ENCODE measurements around the gene TOPBP1.

The TOPBP1 gene

GRCh38 chr3:133633439-133633838, 28.3 kb downstream of the TOPBP1 start:
- no peak overlapping the region for H3K27ac ChIP-seq
- H3K4me3 ChIP-seq, result no peak overlapping the region
- H3K36me3 ChIP-seq (ENCODE audit: insufficient read depth, low read length), result peaks cover 91% of the 10 kb centered on the region
- no peak for TF ChIP-seq FOXP2 (optimal IDR thresholded peaks at IDR 0.05; ENCODE audit: control extremely low read depth, extremely low read length, insufficient read depth)
- TF ChIP-seq POLR2AphosphoS5 (IDR thresholded peaks at IDR 0.05; ENCODE audit: borderline replicate concordance, low read depth, low read length), result no peak
- no peak for TF ChIP-seq EZH2 (IDR thresholded peaks at IDR 0.05)
- H3K9me3 ChIP-seq (ENCODE audit: low read depth, low read length), result no peaks in the 10 kb centered on the region
- no peak overlapping the region for H3K9ac ChIP-seq (ENCODE audit: insufficient read length)
- no peak for DNase-seq (ENCODE audit: low read depth, low spot score)

DNA sequence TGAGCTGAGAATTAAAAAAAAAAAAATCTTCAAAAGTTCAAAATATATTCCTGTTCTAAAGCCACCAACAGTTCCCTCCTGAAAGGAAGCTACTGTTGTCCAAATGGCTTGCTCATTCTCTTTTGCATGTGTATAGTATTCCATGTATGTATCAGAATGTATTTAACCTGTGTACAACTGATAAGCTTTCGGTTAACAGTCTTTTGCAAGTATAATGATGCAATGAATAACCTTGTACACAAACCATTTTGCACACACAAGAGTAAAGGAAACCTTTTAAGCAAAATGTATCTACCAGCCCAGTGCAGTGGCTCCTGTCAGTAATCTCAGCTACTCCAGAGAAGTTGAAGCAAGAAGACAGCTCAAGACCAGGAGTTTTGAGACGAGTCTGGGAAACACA, 32.6 kb downstream of the TOPBP1 start:
- Histone ChIP-seq H3K4me3 (no peak overlapping the region), H3K36me3 (ENCODE audit: insufficient read depth, low read length) (peaks cover 92% of the 10 kb centered on the region), H3K9ac (ENCODE audit: insufficient read length) (no peak overlapping the region), H3K27ac (0 out of 2 replicates have a peak overlapping the region, but pooled peaks have one; percentile 1), H3K9me3 (ENCODE audit: low read depth, low read length) (no peaks in the 10 kb centered on the region)
- no peak for TF ChIP-seq FOXP2 (optimal IDR thresholded peaks at IDR 0.05; ENCODE audit: control extremely low read depth, extremely low read length, insufficient read depth)
- no peak for TF ChIP-seq EZH2 (IDR thresholded peaks at IDR 0.05)
- no peak for TF ChIP-seq POLR2AphosphoS5 (IDR thresholded peaks at IDR 0.05; ENCODE audit: borderline replicate concordance, low read depth, low read length)
- DNase-seq (ENCODE audit: low read depth, low spot score), result no peak

- H3K4me3 ChIP-seq, result no peak overlapping the region
- no peak overlapping the region for H3K9ac ChIP-seq (ENCODE audit: insufficient read length)
- H3K36me3 ChIP-seq (ENCODE audit: insufficient read depth, low read length), result peaks cover 92% of the 10 kb centered on the region
- H3K27ac ChIP-seq, result no peak overlapping the region
- H3K9me3 ChIP-seq (ENCODE audit: low read depth, low read length), result no peaks in the 10 kb centered on the region
- DNase-seq (ENCODE audit: low read depth, low spot score), result no peak
- no peak for TF ChIP-seq POLR2AphosphoS5 (IDR thresholded peaks at IDR 0.05; ENCODE audit: borderline replicate concordance, low read depth, low read length)
- TF ChIP-seq EZH2 (IDR thresholded peaks at IDR 0.05), result no peak
- TF ChIP-seq FOXP2 (optimal IDR thresholded peaks at IDR 0.05; ENCODE audit: control extremely low read depth, extremely low read length, insufficient read depth), result no peak
Measured at GRCh38 chr3:133627789-133628188, 34.0 kb downstream of the TOPBP1 start.

DNA sequence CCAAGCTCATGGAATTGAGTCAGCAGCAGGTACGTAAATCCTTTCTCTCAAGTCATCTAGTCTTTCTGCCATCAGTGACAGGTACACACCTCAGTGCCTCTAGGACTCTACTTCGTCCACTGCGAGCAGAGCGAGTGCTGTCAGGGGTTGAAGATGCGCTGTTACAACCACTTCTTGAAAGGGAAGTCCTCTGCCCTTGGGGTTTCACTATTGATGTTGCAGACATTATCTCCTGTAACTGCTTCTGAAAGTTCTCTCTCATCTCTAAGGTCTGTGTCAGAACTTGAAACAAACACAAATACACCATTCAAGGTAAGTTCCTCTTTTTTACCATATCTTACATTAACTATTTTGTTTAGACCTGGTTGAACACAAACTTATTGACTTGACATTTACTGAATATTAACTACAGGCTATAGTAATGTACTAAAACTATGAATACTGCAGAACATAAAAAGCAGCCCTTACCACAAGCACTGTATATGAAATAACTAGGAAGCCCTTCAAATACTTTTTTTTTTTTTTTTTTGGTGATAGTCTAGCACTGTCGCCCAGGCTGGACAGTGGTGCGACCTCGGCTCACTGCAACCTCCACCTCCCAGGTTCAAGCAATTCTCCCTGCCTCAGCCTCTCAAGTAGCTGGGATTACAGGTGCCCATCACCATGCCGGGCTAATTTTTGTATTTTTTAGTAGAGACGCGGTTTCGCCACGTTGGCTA, 41.5 kb downstream of the TOPBP1 start:
- TF ChIP-seq FOXP2 (optimal IDR thresholded peaks at IDR 0.05; ENCODE audit: control extremely low read depth, extremely low read length, insufficient read depth), result no peak
- no peak for TF ChIP-seq EZH2 (IDR thresholded peaks at IDR 0.05)
- TF ChIP-seq POLR2AphosphoS5 (IDR thresholded peaks at IDR 0.05; ENCODE audit: borderline replicate concordance, low read depth, low read length), result no peak
- H3K4me3 ChIP-seq, result no peak overlapping the region
- peaks cover 90% of the 10 kb centered on the region for H3K36me3 ChIP-seq (ENCODE audit: insufficient read depth, low read length)
- H3K9me3 ChIP-seq (ENCODE audit: low read depth, low read length), result no peaks in the 10 kb centered on the region
- no peak overlapping the region for H3K27ac ChIP-seq
- no peak overlapping the region for H3K9ac ChIP-seq (ENCODE audit: insufficient read length)
- no peak for DNase-seq (ENCODE audit: low read depth, low spot score)

DNA sequence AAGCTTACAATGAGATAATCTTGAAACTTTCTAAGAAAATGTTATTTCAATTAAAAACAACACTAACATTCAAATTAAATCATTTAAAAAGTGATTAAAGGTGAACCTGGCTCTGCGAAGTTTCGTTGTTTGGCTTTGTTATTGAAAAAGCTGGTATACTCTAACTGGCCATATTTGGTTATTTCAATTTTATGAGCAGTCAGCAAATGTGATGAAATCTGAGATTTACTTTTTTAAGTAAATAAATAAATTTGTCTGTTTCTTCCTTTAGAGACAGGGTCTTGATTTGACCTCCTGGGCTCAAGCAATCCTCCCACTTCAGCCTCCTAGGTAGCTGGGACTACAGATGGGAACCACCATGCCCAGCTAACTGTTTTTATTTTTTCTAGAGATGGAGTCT, 50.2 kb downstream of the TOPBP1 start:
- Histone ChIP-seq H3K9ac (ENCODE audit: insufficient read length) (no peak overlapping the region), H3K4me3 (no peak overlapping the region), H3K27ac (no peak overlapping the region), H3K9me3 (ENCODE audit: low read depth, low read length) (no peaks in the 10 kb centered on the region), H3K36me3 (ENCODE audit: insufficient read depth, low read length) (peaks cover 85% of the 10 kb centered on the region)
- TF ChIP-seq EZH2 (IDR thresholded peaks at IDR 0.05) (no peak), POLR2AphosphoS5 (IDR thresholded peaks at IDR 0.05; ENCODE audit: borderline replicate concordance, low read depth, low read length) (no peak), FOXP2 (optimal IDR thresholded peaks at IDR 0.05; ENCODE audit: control extremely low read depth, extremely low read length, insufficient read depth) (no peak)
- no peak for DNase-seq (ENCODE audit: low read depth, low spot score)

DNA sequence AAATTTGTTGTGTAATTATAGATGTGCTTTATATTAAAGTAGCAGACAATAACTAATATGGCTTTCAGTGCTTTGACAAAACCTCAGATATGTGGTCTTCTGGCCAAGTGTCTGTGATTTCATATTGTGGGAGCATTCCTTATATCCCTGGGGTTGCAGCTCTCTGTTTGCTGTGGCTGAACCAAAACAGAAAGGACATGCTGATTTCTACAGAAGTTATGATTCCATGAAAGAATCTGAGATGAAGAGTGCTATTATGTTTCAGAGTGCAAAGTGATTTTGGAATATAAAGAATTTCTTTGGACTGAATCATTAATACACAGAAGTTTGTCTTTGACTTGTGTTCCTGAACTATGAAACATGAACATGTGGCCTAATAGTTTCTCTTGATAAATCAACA, 51.7 kb downstream of the TOPBP1 start:
- TF ChIP-seq EZH2 (IDR thresholded peaks at IDR 0.05) (no peak), FOXP2 (optimal IDR thresholded peaks at IDR 0.05; ENCODE audit: control extremely low read depth, extremely low read length, insufficient read depth) (no peak), POLR2AphosphoS5 (IDR thresholded peaks at IDR 0.05; ENCODE audit: borderline replicate concordance, low read depth, low read length) (no peak)
- no peak for DNase-seq (ENCODE audit: low read depth, low spot score)
- peaks cover 83% of the 10 kb centered on the region for H3K36me3 ChIP-seq (ENCODE audit: insufficient read depth, low read length)
- no peak overlapping the region for H3K4me3 ChIP-seq
- no peak overlapping the region for H3K9ac ChIP-seq (ENCODE audit: insufficient read length)
- no peak overlapping the region for H3K27ac ChIP-seq
- no peaks in the 10 kb centered on the region for H3K9me3 ChIP-seq (ENCODE audit: low read depth, low read length)

DNA sequence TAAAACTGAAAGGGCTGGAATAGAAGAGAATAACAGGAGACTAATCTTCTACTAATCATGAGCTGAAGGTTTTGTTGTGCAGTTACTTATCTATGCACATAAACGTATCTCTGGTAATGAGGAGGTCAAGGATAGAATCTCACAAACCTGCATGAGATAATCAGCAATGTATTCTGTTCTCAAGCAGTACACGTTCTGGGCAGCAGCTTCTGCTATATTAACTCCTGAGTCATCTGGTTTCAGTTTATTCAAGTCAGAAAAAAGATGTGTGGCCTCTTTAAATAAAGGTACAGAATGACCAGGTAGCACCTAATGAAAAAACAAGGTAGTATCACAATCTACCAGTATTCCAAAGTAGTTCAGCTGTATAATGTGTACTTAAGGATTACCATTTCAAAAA, 53.4 kb downstream of the TOPBP1 start:
- Histone ChIP-seq H3K27ac (no peak overlapping the region), H3K9ac (ENCODE audit: insufficient read length) (no peak overlapping the region), H3K9me3 (ENCODE audit: low read depth, low read length) (no peaks in the 10 kb centered on the region), H3K36me3 (ENCODE audit: insufficient read depth, low read length) (peaks cover 81% of the 10 kb centered on the region), H3K4me3 (no peak overlapping the region)
- TF ChIP-seq POLR2AphosphoS5 (IDR thresholded peaks at IDR 0.05; ENCODE audit: borderline replicate concordance, low read depth, low read length) (no peak), EZH2 (IDR thresholded peaks at IDR 0.05) (no peak), FOXP2 (optimal IDR thresholded peaks at IDR 0.05; ENCODE audit: control extremely low read depth, extremely low read length, insufficient read depth) (no peak)
- DNase-seq (ENCODE audit: low read depth, low spot score), result no peak

- DNase-seq (ENCODE audit: low read depth, low spot score), result no peak
- Histone ChIP-seq H3K4me3 (no peak overlapping the region), H3K27ac (no peak overlapping the region), H3K9ac (ENCODE audit: insufficient read length) (no peak overlapping the region), H3K36me3 (ENCODE audit: insufficient read depth, low read length) (peaks cover 78% of the 10 kb centered on the region), H3K9me3 (ENCODE audit: low read depth, low read length) (no peaks in the 10 kb centered on the region)
- TF ChIP-seq FOXP2 (optimal IDR thresholded peaks at IDR 0.05; ENCODE audit: control extremely low read depth, extremely low read length, insufficient read depth), result no peak
- TF ChIP-seq POLR2AphosphoS5 (IDR thresholded peaks at IDR 0.05; ENCODE audit: borderline replicate concordance, low read depth, low read length), result no peak
- no peak for TF ChIP-seq EZH2 (IDR thresholded peaks at IDR 0.05)
Measured at GRCh38 chr3:133607816-133608215, 53.9 kb downstream of the TOPBP1 start.

GRCh38 chr3:133606902-133607301, 54.8 kb downstream of the TOPBP1 start:
- Histone ChIP-seq H3K36me3 (ENCODE audit: insufficient read depth, low read length) (peaks cover 80% of the 10 kb centered on the region), H3K9me3 (ENCODE audit: low read depth, low read length) (no peaks in the 10 kb centered on the region), H3K27ac (no peak overlapping the region), H3K4me3 (no peak overlapping the region), H3K9ac (ENCODE audit: insufficient read length) (no peak overlapping the region)
- TF ChIP-seq POLR2AphosphoS5 (IDR thresholded peaks at IDR 0.05; ENCODE audit: borderline replicate concordance, low read depth, low read length), result no peak
- no peak for TF ChIP-seq FOXP2 (optimal IDR thresholded peaks at IDR 0.05; ENCODE audit: control extremely low read depth, extremely low read length, insufficient read depth)
- TF ChIP-seq EZH2 (IDR thresholded peaks at IDR 0.05), result no peak
- no peak for DNase-seq (ENCODE audit: low read depth, low spot score)
